ENCODE results near the gene SEPTIN1.

Gene SEPTIN1

DNA sequence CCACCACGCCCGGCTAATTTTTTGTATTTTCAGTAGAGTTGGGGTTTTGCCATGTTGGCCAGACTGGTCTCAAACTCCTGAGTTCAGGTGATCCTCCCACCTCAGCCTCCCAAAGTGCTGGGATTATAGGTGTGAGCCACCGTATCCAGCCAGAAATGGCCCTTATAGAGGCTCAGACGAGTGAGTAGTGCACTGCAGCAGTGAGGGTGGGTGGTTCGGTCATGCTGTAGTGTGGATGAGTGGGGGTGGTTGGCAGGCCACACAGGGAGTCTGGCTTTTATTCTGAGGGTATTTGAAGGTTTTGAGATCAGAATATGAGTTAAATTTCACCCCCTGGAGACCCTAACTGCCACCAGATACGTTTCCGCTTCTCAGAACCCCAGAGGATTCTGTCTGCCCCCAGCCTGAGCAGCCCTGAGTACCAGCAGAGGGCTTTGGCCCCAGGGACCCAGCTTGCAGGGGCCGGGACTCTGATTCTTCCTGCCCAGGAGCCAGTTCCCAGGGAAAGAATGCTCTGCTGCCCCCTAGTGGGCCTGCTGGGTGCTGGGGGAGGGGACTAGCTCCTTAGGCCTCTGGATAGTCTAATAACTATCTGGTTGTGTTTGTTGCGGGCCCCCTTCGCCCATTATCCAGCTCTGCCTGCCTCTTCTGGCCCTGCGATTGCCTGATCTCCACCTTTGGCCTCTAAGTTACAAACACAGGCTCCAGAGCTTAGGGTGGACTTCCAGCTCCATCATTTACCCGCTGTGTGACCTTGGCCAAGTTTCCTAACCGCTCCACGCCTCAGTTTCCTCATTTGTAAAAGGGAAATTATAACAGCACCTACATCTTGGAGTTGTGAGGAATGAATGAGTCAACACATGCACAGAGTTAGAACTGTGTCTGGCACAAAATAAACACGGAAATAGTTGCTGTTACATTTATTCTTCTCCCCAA is 27.0 kb upstream of the SEPTIN1 start:
- no peak overlapping the region for H3K4me3 ChIP-seq (ENCODE audit: low read depth, low read length)
- TF ChIP-seq, protein P1, sequence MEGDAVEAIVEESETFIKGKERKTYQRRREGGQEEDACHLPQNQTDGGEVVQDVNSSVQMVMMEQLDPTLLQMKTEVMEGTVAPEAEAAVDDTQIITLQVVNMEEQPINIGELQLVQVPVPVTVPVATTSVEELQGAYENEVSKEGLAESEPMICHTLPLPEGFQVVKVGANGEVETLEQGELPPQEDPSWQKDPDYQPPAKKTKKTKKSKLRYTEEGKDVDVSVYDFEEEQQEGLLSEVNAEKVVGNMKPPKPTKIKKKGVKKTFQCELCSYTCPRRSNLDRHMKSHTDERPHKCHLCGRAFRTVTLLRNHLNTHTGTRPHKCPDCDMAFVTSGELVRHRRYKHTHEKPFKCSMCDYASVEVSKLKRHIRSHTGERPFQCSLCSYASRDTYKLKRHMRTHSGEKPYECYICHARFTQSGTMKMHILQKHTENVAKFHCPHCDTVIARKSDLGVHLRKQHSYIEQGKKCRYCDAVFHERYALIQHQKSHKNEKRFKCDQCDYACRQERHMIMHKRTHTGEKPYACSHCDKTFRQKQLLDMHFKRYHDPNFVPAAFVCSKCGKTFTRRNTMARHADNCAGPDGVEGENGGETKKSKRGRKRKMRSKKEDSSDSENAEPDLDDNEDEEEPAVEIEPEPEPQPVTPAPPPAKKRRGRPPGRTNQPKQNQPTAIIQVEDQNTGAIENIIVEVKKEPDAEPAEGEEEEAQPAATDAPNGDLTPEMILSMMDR (IDR thresholded peaks at IDR 0.05; ENCODE audit: borderline replicate concordance, insufficient read depth, low read depth, low read length): peak; percentile 93

DNA sequence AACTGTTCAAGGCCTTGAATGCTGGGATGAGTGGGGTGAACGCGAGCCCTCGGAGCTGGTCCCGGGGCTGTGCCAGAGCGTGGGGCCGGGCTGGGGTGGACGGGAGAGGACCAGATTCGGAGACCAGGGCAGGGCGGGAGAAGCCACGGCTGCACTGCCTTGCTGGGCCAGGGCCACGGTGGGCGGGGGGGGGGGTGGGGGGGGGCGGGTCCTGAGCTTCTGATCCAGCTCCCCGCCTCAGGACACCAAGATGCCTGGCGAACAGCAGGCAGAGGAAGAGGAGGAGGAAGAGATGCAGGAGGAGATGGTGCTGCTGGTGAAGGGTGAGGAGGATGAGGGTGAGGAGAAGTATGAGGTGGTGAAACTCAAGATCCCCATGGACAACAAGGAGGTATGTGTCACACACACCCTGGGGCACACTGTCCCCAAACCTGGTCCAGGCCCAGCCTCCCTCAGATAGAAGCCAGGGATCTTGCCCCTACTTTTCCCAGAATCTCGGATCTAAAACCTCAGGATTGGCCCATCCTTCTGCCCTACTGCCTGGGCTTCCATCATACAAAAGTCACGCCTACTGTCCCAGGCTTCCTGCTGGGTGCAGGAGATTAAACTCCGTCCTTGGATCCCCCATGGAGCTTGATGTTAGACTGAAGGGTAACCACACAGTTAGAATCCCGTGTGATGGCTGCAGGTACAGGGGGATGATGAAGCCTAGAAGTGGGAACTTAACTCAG is 25.6 kb upstream of the SEPTIN1 start:
- TF ChIP-seq, protein P1 (IDR thresholded peaks at IDR 0.05; ENCODE audit: borderline replicate concordance, insufficient read depth, low read depth, low read length): no peak
- peak overlapping the region; percentile 72 for H3K4me3 ChIP-seq (ENCODE audit: low read depth, low read length)

DNA sequence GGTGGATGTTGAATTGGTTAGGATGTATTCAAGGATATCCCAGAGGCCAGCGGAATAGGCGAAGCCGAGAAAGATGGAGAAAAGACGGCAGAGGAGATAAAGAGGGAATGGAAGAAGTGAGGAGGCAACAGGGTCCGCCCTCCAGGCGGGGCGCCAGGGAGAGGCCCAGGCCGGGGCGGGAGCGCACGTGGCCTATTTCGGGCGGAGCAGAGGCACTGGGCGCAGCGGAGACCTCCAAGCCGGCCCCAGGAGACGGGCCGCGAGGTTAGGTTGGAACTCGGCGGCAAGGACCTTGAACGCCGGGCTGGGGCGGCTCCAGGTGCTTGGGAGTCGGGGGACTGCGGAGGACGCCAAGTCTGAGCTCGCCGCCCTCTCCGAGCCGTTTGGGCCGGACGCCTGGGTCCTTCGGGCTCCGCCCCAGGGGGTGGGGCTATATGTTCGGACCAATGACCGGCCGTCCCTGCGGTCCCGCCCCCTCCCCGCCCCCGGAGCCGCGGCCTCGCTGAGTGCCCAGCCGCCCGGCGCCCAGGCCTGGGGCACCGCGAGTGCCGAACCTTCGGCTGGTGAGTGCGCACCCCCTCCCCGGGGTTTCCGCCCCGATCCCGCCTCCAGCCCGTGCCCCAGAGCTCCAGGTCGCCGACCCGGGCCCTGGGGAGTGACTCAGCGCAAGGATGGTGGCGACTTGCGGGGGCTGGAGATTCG is 24.9 kb upstream of the SEPTIN1 start, which contains the start of gene ZNF771:
TSS of gene ZNF771 (plus strand) at position 505 of the 702 bp plus-strand sequence. CDS start 448 bp downstream, outside the sequence.
- TF ChIP-seq, protein P1 (IDR thresholded peaks at IDR 0.05; ENCODE audit: borderline replicate concordance, insufficient read depth, low read depth, low read length): 0 out of 2 replicates have a peak, but pooled peaks have one; percentile 3
- peak within 1 kb of the TSS; percentile 72 for H3K4me3 ChIP-seq (ENCODE audit: low read depth, low read length)

DNA sequence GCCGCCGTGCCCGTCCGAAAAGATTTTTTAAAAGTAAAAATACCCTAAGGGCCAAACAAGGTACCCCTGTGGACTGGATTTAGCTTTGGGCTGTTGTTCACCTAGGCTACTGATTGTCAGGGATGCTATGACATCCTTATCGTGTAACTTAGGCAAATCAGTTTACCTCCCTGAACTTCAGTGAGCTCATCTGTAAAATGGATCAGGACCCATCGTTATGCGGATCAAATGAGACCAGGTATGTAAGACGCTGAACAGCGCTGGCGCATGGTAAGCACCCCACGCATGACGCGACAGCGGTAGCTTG is 24.4 kb upstream of the SEPTIN1 start:
- TF ChIP-seq, protein P1 (IDR thresholded peaks at IDR 0.05; ENCODE audit: borderline replicate concordance, insufficient read depth, low read depth, low read length): no peak
- H3K4me3 ChIP-seq (ENCODE audit: low read depth, low read length): peak overlapping the region; percentile 72

DNA sequence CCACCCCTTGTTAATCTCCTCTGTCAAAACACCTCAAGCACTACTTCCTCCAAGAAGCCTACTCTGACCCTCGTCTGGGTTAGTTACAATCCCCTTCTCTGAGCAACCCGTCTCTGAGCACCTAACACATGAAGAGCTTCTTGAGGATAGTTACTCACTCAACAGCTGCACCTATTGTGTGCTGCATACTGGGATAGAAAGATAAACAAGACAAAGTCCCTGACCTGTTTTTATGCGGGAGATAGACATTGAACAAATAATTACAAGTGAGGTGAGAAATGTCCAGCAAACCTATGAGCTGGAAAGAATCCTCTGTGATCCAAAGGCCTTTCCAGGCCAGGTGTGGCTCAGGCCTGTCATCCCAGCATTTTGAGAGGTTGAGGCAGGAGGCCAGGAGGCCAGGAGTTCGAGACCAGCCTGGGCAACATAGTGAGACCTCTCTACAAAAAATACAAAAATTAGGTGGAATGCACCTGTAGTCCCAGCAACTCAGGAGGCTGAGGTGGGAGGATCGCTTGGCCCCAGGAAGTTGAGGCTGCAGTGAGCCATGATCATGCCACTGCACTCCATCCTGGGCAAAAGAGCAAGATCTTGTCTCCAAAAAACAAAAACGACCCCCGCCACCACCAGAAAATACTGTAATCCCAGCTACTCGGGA is 19.5 kb upstream of the SEPTIN1 start:
- H3K4me3 ChIP-seq (ENCODE audit: low read depth, low read length): no peak overlapping the region
- TF ChIP-seq, protein P1 (IDR thresholded peaks at IDR 0.05; ENCODE audit: borderline replicate concordance, insufficient read depth, low read depth, low read length): no peak

DNA sequence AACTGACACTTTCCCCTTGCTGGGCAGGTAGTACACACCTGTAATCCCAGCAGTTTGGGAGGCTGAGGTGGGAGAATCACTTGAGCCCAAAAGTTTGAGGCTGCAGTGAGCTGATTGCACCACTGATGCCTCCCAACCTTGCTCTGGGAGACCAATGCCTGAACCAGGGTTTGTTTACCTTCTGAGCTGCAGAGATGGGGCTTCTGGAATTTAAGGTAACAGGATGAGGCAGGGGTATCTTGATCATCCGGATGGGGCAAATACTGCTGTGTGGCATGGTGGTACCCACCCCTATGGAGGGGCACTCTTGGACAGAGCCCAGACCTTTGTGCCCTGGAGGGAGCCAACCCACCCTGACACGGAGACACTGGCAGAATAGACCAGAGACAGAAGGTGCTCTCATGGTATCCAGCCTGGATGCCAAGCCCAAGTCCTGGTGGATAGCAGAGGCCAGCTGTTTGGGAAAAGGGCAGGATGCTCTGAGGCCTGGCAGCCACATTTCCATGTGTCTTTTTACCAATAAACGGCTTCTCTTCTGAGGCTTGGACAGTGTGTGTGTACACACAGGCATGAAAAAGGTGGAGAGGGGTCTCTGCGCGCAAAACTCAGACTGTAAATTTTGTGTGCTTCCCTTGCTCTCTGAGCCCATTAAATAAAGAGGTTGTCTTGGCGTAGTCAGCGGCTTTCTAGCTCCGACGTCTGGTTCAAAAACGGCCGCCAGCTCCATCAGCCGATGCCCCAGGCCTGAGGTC is 17.2 kb upstream of the SEPTIN1 start:
- H3K4me3 ChIP-seq (ENCODE audit: low read depth, low read length): peak overlapping the region; percentile 47
- TF ChIP-seq, protein P1 (IDR thresholded peaks at IDR 0.05; ENCODE audit: borderline replicate concordance, insufficient read depth, low read depth, low read length): no peak

All from GM12875 (cell line).